Fibroblast of villous mesenchyme (primary cell): Measurements from ENCODE around the gene KCNE5. TPM values are rescaled to one million over a fixed set of nuclear protein-coding genes. Genes with fewer than 3 reads are reported as not detected.
"Not testable (repeated sequence)": the region's sequence is repeated elsewhere in the genome, so short reads cannot be mapped to it uniquely, and the experiment has no call there.

ENCODE experiments used
- DNase-seq: peaks from one replicate; pipeline ENCODE4 v3.0.0-alpha.2; 2010; ENCODE audit warnings: low read depth
- H3K4me3 ChIP-seq: 2 replicates; pipeline ENCODE4 v1.5.1; 2011; ENCODE audit warnings: low read depth, mild to moderate bottlenecking, low read length
- total RNA-seq: library from RNA; depleted of rRNA; stranded (reverse); fragments of >200 nt; gene quantifications from 2 replicates; pipeline ENCODE4 v1.2.3, GENCODE V29; 2012
- TF ChIP-seq, protein P1 (sequence below): IDR thresholded peaks from 2 replicates; pipeline ENCODE4 v1.5.1; 2012; ENCODE audit warnings: low read depth, mild to moderate bottlenecking, low read length; ENCODE audit not compliant: insufficient read depth

The KCNE5 gene
- 0.32 TPM in 1 of 2 replicates, not detected in the other for total RNA-seq

DNA sequence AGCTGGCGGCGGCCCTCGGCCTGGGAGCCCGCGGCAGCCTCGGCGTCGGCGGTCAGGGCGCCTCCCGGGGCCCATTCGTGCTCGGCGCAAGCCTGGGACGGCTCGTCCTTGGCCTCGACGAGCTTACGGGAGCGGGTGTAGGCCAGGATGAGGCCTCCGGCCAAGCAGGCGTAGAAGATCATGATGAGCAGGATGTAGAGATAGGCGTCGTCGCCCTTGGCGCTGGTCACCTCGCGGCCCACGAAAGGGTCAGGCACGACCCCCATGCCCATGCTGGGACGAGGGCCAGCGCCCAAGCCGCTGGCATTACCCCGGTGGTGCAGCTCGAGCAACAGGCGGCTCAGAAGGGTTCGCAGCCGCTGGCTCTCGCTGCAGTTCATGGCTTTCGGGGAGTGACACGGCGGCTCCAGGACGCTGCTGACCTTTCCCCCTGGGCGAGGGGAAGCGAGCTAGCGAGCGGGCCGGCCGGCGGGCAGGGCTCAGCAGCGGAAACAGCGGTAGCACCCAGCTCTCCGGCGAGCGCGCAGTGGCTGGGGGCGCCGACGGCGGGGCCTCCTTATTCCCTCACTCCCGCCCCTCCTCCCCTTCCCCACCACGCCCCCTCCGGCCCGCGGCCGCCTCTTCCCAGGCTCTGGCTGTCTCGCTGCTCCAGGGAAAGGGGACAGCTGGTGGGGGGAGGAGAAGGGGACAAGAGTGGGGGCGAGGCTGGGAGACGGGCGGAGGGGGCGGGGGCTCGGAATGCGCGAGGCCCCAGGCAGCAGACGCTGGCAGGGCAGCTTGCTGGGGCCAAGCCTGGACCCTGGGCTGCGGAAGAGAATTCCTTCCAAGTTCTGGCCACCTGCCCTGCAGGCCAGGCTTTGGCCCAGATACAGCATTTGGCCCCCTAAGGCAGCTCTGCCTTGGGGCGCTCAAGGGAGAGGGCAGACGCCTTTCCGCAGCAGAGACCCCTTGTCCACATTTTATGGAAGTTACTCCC, at the start of gene KCNE5:
Gene KCNE5, minus strand, starts transcription at position 532 of the 976 bp plus-strand sequence. Its CDS starts 152 bp downstream, at position 380.
- TF ChIP-seq, protein P1, sequence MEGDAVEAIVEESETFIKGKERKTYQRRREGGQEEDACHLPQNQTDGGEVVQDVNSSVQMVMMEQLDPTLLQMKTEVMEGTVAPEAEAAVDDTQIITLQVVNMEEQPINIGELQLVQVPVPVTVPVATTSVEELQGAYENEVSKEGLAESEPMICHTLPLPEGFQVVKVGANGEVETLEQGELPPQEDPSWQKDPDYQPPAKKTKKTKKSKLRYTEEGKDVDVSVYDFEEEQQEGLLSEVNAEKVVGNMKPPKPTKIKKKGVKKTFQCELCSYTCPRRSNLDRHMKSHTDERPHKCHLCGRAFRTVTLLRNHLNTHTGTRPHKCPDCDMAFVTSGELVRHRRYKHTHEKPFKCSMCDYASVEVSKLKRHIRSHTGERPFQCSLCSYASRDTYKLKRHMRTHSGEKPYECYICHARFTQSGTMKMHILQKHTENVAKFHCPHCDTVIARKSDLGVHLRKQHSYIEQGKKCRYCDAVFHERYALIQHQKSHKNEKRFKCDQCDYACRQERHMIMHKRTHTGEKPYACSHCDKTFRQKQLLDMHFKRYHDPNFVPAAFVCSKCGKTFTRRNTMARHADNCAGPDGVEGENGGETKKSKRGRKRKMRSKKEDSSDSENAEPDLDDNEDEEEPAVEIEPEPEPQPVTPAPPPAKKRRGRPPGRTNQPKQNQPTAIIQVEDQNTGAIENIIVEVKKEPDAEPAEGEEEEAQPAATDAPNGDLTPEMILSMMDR = no peak
- H3K4me3 ChIP-seq = peak within 1 kb of the TSS; percentile 23
- DNase-seq = no peak

DNA sequence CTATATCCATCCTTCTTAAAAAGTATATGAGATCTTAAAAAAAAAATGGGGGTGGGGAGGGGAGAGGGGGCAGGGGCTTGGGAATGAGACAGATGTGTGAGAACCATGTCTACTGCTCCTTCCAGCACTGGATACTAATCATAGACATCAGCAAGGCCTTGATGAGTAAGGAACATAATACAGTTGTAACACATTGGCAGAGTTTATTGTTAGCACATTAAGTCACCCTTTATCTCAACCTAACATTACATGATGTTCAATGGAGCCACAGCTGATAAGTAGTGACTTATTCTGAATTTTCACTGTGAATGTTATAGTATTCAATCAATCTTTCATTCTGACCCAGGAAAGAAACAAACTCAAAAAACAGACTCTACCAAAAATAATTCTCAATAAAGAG, 47.3 kb upstream of the KCNE5 start:
- no peak overlapping the region for H3K4me3 ChIP-seq
- TF ChIP-seq, protein P1 = no peak
- DNase-seq = no peak

- H3K4me3 ChIP-seq = not testable (repeated sequence)
These were observed 46.2 kb upstream of the KCNE5 start for GRCh38 chrX:109671170-109671569.

GRCh38 chrX:109667986-109668385, 43.0 kb upstream of the KCNE5 start:
- TF ChIP-seq, protein P1 = no peak
- DNase-seq = no peak
- no peak overlapping the region for H3K4me3 ChIP-seq

More at GRCh38 chrX:109671170-109671569, 46.2 kb upstream of the KCNE5 start:
- DNase-seq = not testable (repeated sequence)

DNA sequence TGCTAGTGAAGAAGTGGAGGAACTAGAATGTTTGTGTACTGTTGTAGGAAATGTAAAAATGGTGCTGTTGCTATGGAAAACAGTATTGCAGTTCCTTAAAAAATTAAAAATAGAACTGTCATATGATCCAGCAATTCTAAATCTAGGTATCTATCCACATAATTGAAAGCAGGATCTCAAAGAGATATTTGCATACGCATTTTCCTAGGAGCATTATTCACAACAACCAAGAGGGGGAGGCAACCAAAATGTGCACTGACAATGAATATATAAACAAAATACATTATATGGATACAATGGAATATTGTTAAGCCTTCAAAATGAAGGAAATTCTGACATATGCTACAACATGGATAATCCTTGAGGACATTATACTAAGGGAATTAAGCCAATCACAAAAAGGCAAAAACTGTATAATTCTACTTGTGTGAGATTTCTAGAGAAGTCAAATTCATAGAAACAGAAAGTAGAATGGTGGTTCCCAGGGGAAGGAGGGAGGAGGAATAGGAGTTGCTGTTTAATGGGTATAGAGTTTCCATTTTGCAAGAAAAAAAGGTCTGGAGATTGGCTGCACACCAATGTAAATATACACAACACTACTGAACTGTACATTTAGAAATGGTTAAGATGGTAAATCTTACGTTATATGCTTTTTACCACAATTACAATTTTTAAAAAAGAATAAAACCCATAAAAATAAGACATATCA, 35.6 kb upstream of the KCNE5 start:
- DNase-seq = no peak
- no peak overlapping the region for H3K4me3 ChIP-seq
- TF ChIP-seq, protein P1 = no peak

DNA sequence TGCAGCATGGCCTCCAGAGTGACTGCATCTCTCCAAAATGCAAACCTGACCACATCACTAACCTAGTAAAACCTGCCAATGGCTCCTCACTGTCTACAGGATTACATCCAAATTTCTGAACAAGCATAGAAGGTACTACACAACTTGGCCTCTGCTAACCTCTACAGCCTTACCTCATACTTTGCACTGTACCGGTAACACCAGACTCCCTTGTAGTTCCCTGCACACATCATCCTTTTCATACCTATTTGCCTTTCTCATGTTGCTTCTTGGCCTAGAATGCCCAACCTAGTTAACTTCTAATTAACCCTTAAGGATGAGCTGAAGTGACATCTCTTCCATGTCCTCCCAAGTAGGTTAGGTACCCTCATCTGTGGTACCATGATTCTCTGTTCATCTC, 33.4 kb upstream of the KCNE5 start:
- H3K4me3 ChIP-seq = no peak overlapping the region
- DNase-seq = no peak
- TF ChIP-seq, protein P1 = no peak

- not testable (repeated sequence) for DNase-seq, H3K4me3 ChIP-seq
These were observed 32.4 kb upstream of the KCNE5 start for GRCh38 chrX:109657364-109657763.
